SJCRH30 (cell line): Measurements from ENCODE around the gene PLCE1. TPM values are rescaled to one million over a fixed set of nuclear protein-coding genes. Genes with fewer than 3 reads are reported as not detected.
A peak's percentile ranks its signal among the peaks of the same experiment; 100 is the strongest.

Experiments used
- DNase-seq, 2 experiments: peaks; one replicate each; pipeline ENCODE4 v3.0.0-alpha.2; 2015 to 2020
- H3K27ac ChIP-seq: fragments of 250-450 bp; sonication (Bioruptor Pico); 2 replicates; pipeline ENCODE4 v1.5.1; 2020; ENCODE audit warnings: mild to moderate bottlenecking, moderate library complexity
- H3K27me3 ChIP-seq: fragments of 250-450 bp; sonication (Bioruptor Pico); 2 replicates; pipeline ENCODE4 v1.5.1; 2020; ENCODE audit warnings: mild to moderate bottlenecking, moderate library complexity
- H3K36me3 ChIP-seq: fragments of 250-450 bp; sonication (Bioruptor Pico); 2 replicates; pipeline ENCODE4 v1.5.1; 2020; ENCODE audit warnings: mild to moderate bottlenecking, moderate library complexity
- H3K4me1 ChIP-seq: fragments of 250-450 bp; sonication (Bioruptor Pico); 2 replicates; pipeline ENCODE4 v1.5.1; 2020; ENCODE audit warnings: mild to moderate bottlenecking, moderate library complexity
- H3K4me3 ChIP-seq: fragments of 250-450 bp; sonication (Bioruptor Pico); 2 replicates; pipeline ENCODE4 v1.5.1; 2020; ENCODE audit warnings: mild to moderate bottlenecking, moderate library complexity
- H3K9me3 ChIP-seq: fragments of 250-450 bp; sonication (Bioruptor Pico); replicated peaks from 2 replicates; pipeline ENCODE4 v1.5.1; 2020; ENCODE audit warnings: mild to moderate bottlenecking, moderate library complexity
- total RNA-seq: library from RNA; depleted of rRNA; stranded (reverse); fragments of >200 nt; shearing (Covaris generic); gene quantifications from 2 replicates; pipeline ENCODE4 v1.2.3, GENCODE V29; 2014

The PLCE1 gene
- total RNA-seq, 1 experiment from 2014 or later: 5.0 TPM

DNA sequence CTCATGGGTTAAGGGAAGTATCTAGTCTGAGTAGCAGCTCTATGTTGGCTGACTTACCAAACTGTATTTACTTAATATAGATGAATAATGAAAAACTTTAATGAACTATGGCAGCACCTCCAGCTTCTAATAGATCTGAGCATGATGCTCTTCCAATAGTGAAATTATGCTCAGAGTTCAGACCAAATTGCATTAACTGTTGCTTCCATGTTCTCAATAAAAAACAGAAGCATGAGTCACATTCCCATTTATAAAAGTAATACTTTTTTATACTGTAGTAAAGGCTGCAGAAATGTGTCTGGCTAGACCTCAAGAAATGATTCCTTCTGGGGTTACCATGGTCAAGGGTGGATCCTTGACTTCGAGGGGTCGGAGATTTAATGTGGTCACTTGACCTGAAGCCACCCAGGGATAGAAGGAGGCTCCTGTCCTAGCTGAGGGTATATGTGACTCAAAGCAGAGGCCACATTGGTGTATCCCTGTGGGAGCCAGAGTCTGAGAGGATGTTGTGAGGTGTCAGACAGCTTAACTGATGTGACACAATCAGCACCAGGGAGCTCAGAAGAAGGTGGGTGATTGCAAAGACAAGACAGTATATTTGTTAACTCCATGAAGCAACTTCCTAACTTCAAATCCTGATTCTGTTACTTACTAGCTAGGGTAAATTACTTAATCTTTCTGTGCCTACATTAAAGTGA lies 19.8 kb upstream of the PLCE1 start:
- no peak for DNase-seq
- H3K36me3 ChIP-seq: no peaks in the 10 kb centered on the region
- H3K4me3 ChIP-seq: no peak overlapping the region
- H3K4me1 ChIP-seq: no peaks in the 10 kb centered on the region
- H3K9me3 ChIP-seq: no peaks in the 10 kb centered on the region
- no peak overlapping the region for H3K27ac ChIP-seq
- no peaks in the 10 kb centered on the region for H3K27me3 ChIP-seq

DNA sequence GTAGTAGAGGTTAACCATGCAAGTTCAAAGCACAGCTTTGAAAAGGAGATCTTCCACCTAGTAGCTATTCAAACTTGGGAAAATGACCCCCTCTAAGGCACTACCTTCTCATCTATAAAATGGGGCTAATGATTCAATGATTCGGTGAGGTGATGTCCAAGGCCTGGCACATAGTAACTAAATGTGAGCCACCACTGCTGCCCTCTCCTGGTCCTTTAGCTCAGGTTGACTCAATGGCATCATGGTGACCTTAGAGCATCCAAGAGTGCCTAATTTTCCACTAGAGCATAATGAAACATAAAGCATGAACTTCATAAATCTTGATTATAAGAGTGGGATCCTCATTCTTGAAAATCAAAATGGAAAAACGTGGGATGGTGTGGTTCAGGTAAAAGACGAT lies 16.3 kb upstream of the PLCE1 start:
- no peaks in the 10 kb centered on the region for H3K36me3 ChIP-seq
- no peaks in the 10 kb centered on the region for H3K27me3 ChIP-seq
- no peak overlapping the region for H3K27ac ChIP-seq
- DNase-seq: no peak
- H3K9me3 ChIP-seq: no peaks in the 10 kb centered on the region
- H3K4me1 ChIP-seq: no peaks in the 10 kb centered on the region
- no peak overlapping the region for H3K4me3 ChIP-seq

DNA sequence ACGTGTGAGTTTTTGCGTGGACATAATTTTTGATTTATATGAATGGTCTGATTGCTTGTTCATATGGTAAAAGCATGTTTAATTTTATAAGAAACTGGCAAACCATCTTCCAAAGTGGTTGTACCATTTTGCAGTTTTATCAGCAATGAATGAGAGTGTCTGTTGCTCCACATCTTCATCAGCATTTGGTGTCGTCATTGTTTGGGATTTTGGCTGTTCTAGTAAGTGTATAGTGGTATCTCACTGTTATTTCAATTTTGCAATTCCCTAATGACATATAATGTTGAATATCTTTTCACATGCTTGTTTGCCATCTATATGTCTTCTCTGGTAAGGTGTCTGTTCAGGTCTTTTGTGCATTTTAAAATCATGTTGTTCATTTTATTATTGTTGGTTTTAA lies 13.2 kb upstream of the PLCE1 start:
- H3K27me3 ChIP-seq: no peaks in the 10 kb centered on the region
- H3K4me1 ChIP-seq: no peaks in the 10 kb centered on the region
- H3K36me3 ChIP-seq: no peaks in the 10 kb centered on the region
- DNase-seq: no peak
- no peak overlapping the region for H3K27ac ChIP-seq
- no peak overlapping the region for H3K4me3 ChIP-seq
- no peaks in the 10 kb centered on the region for H3K9me3 ChIP-seq

- H3K36me3 ChIP-seq: no peaks in the 10 kb centered on the region
- H3K9me3 ChIP-seq: no peaks in the 10 kb centered on the region
- peaks cover 27% of the 10 kb centered on the region for H3K4me1 ChIP-seq
- peak overlapping the region; percentile 71 for H3K27ac ChIP-seq
- no peak overlapping the region for H3K4me3 ChIP-seq
- DNase-seq: peak; percentile 26 to 46
- H3K27me3 ChIP-seq: no peaks in the 10 kb centered on the region
These were observed 2.6 kb upstream of the PLCE1 start for GRCh38 chr10:93991114-93991513.

GRCh38 chr10:93991596-93992284 lies 2.0 kb upstream of the PLCE1 start:
- H3K4me3 ChIP-seq: 0 out of 2 replicates have a peak overlapping the region, but pooled peaks have one; percentile 8
- no peaks in the 10 kb centered on the region for H3K27me3 ChIP-seq
- no peaks in the 10 kb centered on the region for H3K9me3 ChIP-seq
- H3K4me1 ChIP-seq: peaks cover 27% of the 10 kb centered on the region
- H3K36me3 ChIP-seq: no peaks in the 10 kb centered on the region
- DNase-seq: peak; percentile 80 to 85
- peak overlapping the region; percentile 71 for H3K27ac ChIP-seq

- no peaks in the 10 kb centered on the region for H3K36me3 ChIP-seq
- H3K4me3 ChIP-seq: no peak overlapping the region
- peak in 1 of 2 experiments; percentile 45 for DNase-seq
- peaks cover 27% of the 10 kb centered on the region for H3K4me1 ChIP-seq
- H3K9me3 ChIP-seq: no peaks in the 10 kb centered on the region
- H3K27me3 ChIP-seq: no peaks in the 10 kb centered on the region
- H3K27ac ChIP-seq: peak overlapping the region; percentile 71
These were observed 1.2 kb upstream of the PLCE1 start for GRCh38 chr10:93992400-93993030.

GRCh38 chr10:93993414-93993781 lies 333 bp upstream of the PLCE1 start:
- no peak for DNase-seq
- peak overlapping the region; percentile 58 for H3K27ac ChIP-seq
- peak overlapping the region; percentile 75 for H3K4me3 ChIP-seq
- no peaks in the 10 kb centered on the region for H3K36me3 ChIP-seq
- no peaks in the 10 kb centered on the region for H3K9me3 ChIP-seq
- peaks cover 27% of the 10 kb centered on the region for H3K4me1 ChIP-seq
- H3K27me3 ChIP-seq: no peaks in the 10 kb centered on the region

GRCh38 chr10:93994438-93994801 lies 689 bp downstream of the PLCE1 start:
- H3K27ac ChIP-seq: peak overlapping the region; percentile 24; the same call in 1 of the 2 replicates
- no peaks in the 10 kb centered on the region for H3K27me3 ChIP-seq
- H3K4me1 ChIP-seq: peaks cover 27% of the 10 kb centered on the region
- peak overlapping the region; percentile 75 for H3K4me3 ChIP-seq
- no peaks in the 10 kb centered on the region for H3K9me3 ChIP-seq
- no peaks in the 10 kb centered on the region for H3K36me3 ChIP-seq
- no peak for DNase-seq

DNA sequence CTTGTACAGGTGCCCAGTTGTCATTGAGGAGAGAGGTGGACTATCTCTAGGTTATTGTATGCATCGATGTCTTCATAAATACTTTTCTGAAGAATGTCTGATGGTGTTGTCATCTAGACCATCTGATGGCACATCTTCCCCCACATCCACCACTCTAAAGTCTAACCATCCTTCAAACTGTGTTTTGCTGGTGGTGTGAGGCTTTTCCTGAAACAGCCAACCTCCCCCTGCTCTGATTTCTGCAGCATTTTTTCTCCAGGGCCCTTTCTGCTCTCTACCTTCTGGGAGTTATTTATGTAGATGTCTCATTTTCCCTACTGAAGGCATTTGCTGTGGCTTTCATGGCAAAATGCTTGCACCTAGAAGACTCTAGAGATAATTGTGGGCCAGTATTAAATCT lies 1.5 kb downstream of the PLCE1 start:
- peaks cover 28% of the 10 kb centered on the region for H3K4me1 ChIP-seq
- no peaks in the 10 kb centered on the region for H3K27me3 ChIP-seq
- H3K4me3 ChIP-seq: no peak overlapping the region
- H3K36me3 ChIP-seq: no peaks in the 10 kb centered on the region
- H3K27ac ChIP-seq: no peak overlapping the region
- H3K9me3 ChIP-seq: no peaks in the 10 kb centered on the region
- no peak for DNase-seq

GRCh38 chr10:93995598-93996271 lies 2.0 kb downstream of the PLCE1 start:
- H3K27ac ChIP-seq: no peak overlapping the region
- no peaks in the 10 kb centered on the region for H3K27me3 ChIP-seq
- peaks cover 30% of the 10 kb centered on the region for H3K4me1 ChIP-seq
- no peaks in the 10 kb centered on the region for H3K9me3 ChIP-seq
- no peak for DNase-seq
- no peak overlapping the region for H3K4me3 ChIP-seq
- H3K36me3 ChIP-seq: no peaks in the 10 kb centered on the region

- no peak overlapping the region for H3K27ac ChIP-seq
- no peaks in the 10 kb centered on the region for H3K27me3 ChIP-seq
- no peaks in the 10 kb centered on the region for H3K9me3 ChIP-seq
- H3K4me3 ChIP-seq: no peak overlapping the region
- no peak for DNase-seq
- peaks cover 30% of the 10 kb centered on the region for H3K4me1 ChIP-seq
- no peaks in the 10 kb centered on the region for H3K36me3 ChIP-seq
These were observed 2.8 kb downstream of the PLCE1 start for GRCh38 chr10:93996551-93996950.

GRCh38 chr10:93997546-93997945 lies 3.8 kb downstream of the PLCE1 start:
- DNase-seq: no peak
- H3K9me3 ChIP-seq: no peaks in the 10 kb centered on the region
- no peak overlapping the region for H3K27ac ChIP-seq
- H3K27me3 ChIP-seq: no peaks in the 10 kb centered on the region
- H3K36me3 ChIP-seq: no peaks in the 10 kb centered on the region
- peaks cover 27% of the 10 kb centered on the region for H3K4me1 ChIP-seq
- H3K4me3 ChIP-seq: no peak overlapping the region

GRCh38 chr10:93999401-93999851 lies 5.7 kb downstream of the PLCE1 start:
- peak in 1 of 2 experiments; percentile 13 for DNase-seq
- no peaks in the 10 kb centered on the region for H3K9me3 ChIP-seq
- 0 out of 2 replicates have a peak overlapping the region, but pooled peaks have one; percentile 6 for H3K27ac ChIP-seq
- H3K36me3 ChIP-seq: no peaks in the 10 kb centered on the region
- H3K4me3 ChIP-seq: no peak overlapping the region
- no peaks in the 10 kb centered on the region for H3K27me3 ChIP-seq
- H3K4me1 ChIP-seq: peaks cover 30% of the 10 kb centered on the region

DNA sequence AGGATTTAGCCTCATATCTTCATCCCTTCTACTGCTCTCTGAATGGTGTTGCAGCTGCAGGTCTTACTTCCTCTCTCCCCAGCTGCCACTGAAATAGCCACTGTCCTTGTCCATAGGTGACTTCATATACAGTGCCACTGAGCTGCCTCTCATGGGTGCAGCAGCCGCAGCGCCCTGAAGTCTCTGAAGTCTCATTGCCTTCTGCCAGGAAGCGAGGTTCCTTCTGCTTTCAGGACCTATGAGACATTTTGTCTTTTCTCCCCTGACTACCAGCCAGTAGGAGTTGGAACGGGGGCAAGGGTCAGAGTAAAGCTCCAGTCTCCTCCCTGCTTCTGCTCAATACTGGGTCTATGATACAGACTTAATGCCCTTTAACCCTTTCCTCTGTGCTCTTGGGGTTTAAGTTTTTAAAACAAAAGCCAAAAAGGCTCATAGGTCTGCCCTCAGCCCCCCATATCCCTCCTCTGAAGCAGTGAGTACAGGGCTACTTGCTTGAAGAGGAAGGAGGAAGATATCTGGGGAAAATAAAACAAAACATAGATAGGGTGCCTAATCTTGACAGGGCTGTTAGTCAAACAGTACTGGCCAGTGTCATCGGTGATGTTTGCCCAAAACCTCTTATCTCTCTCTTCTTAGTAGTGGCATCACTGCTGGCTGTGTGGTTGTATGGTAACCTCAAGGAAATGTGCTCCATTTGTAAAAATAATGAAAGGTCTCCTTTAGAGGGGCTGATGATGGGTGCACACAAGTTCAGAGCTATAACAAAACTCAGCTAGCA lies 7.1 kb downstream of the PLCE1 start:
- no peaks in the 10 kb centered on the region for H3K27me3 ChIP-seq

More for the DNA sequence above, 7.1 kb downstream of the PLCE1 start:
- DNase-seq: peak in 1 of 2 experiments; percentile 27
- Histone ChIP-seq H3K36me3 (no peaks in the 10 kb centered on the region), H3K4me3 (no peak overlapping the region), H3K9me3 (no peaks in the 10 kb centered on the region), H3K27ac (peak overlapping the region; percentile 98), H3K4me1 (peaks cover 30% of the 10 kb centered on the region)
